ENCODE results near the gene KDSR. TPM values are rescaled to one million over a fixed set of nuclear protein-coding genes. Genes with fewer than 3 reads are reported as not detected.

Gene KDSR
- total RNA-seq, result 20.9 and 24.1 TPM in 2 replicates

GRCh38 chr18:63367053-63367953, at the start of gene KDSR:
Gene KDSR (minus strand): TSS chr18:63367206. CDS start chr18:63367118, 88 bp downstream.

GRCh38 chr18:63319383-63320122, 47.5 kb downstream of the KDSR start, which contains the start of gene BCL2:
Gene BCL2 (minus strand): TSS chr18:63319769.

Other genes with a start within 250 kb of the KDSR start
- gene BCL2, start 47.4 kb downstream of the KDSR start, total RNA-seq, result 0.98 and 2.7 TPM in 2 replicates
- gene VPS4B, start 55.3 kb upstream of the KDSR start, total RNA-seq, result 36.9 and 47.4 TPM in 2 replicates
- not detected in 2 replicates for gene SERPINB5, start 109.8 kb upstream of the KDSR start, total RNA-seq
- gene SERPINB12, start 175.2 kb upstream of the KDSR start, total RNA-seq, result not detected in 2 replicates
- not detected in 2 replicates for gene SERPINB13, start 220.1 kb upstream of the KDSR start, total RNA-seq